Measurements from ENCODE around the gene TSC22D1.
"Not testable (repeated sequence)": the region's sequence is repeated elsewhere in the genome, so short reads cannot be mapped to it uniquely, and the experiment has no call there.

Gene TSC22D1

GRCh38 chr13:44573071-44573470, 3.1 kb downstream of the TSC22D1 start:
- no peak for DNase-seq (ENCODE audit: low read depth in 2 of 2)

GRCh38 chr13:44566601-44567000, 9.5 kb downstream of the TSC22D1 start:
- no peak for DNase-seq (ENCODE audit: low read depth in 2 of 2)

GRCh38 chr13:44565881-44566280, 10.2 kb downstream of the TSC22D1 start:
- DNase-seq (ENCODE audit: low read depth in 2 of 2), result no peak

- DNase-seq (ENCODE audit: low read depth in 2 of 2), result no peak
Measured at GRCh38 chr13:44564936-44565335, 11.2 kb downstream of the TSC22D1 start.

- not testable (repeated sequence) for DNase-seq (ENCODE audit: low read depth in 2 of 2)
Measured at GRCh38 chr13:44562853-44563252, 13.3 kb downstream of the TSC22D1 start.

- no peak for DNase-seq (ENCODE audit: low read depth in 2 of 2)
Measured at GRCh38 chr13:44561351-44561750, 14.8 kb downstream of the TSC22D1 start.

GRCh38 chr13:44557986-44558385, 18.1 kb downstream of the TSC22D1 start:
- no peak for DNase-seq (ENCODE audit: low read depth in 2 of 2)

GRCh38 chr13:44555207-44555606, 20.9 kb downstream of the TSC22D1 start:
- DNase-seq (ENCODE audit: low read depth in 2 of 2), result no peak

GRCh38 chr13:44549476-44549875, 26.7 kb downstream of the TSC22D1 start:
- DNase-seq (ENCODE audit: low read depth in 2 of 2), result no peak

- no peak for DNase-seq (ENCODE audit: low read depth in 2 of 2)
Measured at GRCh38 chr13:44546164-44546563, 30.0 kb downstream of the TSC22D1 start.

- no peak for DNase-seq (ENCODE audit: low read depth in 2 of 2)
Measured at GRCh38 chr13:44543369-44543768, 32.8 kb downstream of the TSC22D1 start.

- no peak for DNase-seq (ENCODE audit: low read depth in 2 of 2)
Measured at GRCh38 chr13:44542361-44542760, 33.8 kb downstream of the TSC22D1 start.

GRCh38 chr13:44541601-44542000, 34.5 kb downstream of the TSC22D1 start:
- no peak for DNase-seq (ENCODE audit: low read depth in 2 of 2)

GRCh38 chr13:44540761-44541434, 35.2 kb downstream of the TSC22D1 start:
- no peak for DNase-seq (ENCODE audit: low read depth in 2 of 2)

GRCh38 chr13:44537248-44537647, 38.9 kb downstream of the TSC22D1 start:
- DNase-seq (ENCODE audit: low read depth in 2 of 2), result no peak

- no peak for DNase-seq (ENCODE audit: low read depth in 2 of 2)
Measured at GRCh38 chr13:44523146-44524015, 52.7 kb downstream of the TSC22D1 start.

- DNase-seq (ENCODE audit: low read depth in 2 of 2), result no peak
Measured at GRCh38 chr13:44519642-44520041, 56.5 kb downstream of the TSC22D1 start.

GRCh38 chr13:44516771-44517170, 59.4 kb downstream of the TSC22D1 start:
- no peak for DNase-seq (ENCODE audit: low read depth in 2 of 2)

- no peak for DNase-seq (ENCODE audit: low read depth in 2 of 2)
Measured at GRCh38 chr13:44514278-44514677, 61.9 kb downstream of the TSC22D1 start.

GRCh38 chr13:44509853-44510252, 66.3 kb downstream of the TSC22D1 start:
- not testable (repeated sequence) for DNase-seq (ENCODE audit: low read depth in 2 of 2)

- DNase-seq (ENCODE audit: low read depth in 2 of 2), result no peak
Measured at GRCh38 chr13:44508562-44509077, 67.5 kb downstream of the TSC22D1 start.

GRCh38 chr13:44507639-44508038, 68.5 kb downstream of the TSC22D1 start:
- DNase-seq (ENCODE audit: low read depth in 2 of 2), result no peak

- no peak for DNase-seq (ENCODE audit: low read depth in 2 of 2)
Measured at GRCh38 chr13:44506719-44507118, 69.4 kb downstream of the TSC22D1 start.
